Stomach (tissue), 4 donors: ENCODE measurements around the gene ARFGAP1.

Source experiments
- CTCF ChIP-seq, 7 experiments: fragments of 450-650 bp in 4 of 7; fragments of 200-600 bp in 3 of 7; sonication (generic) in 3 of 7; IDR thresholded peaks; one replicate each; pipeline ENCODE4 v1.5.1; 2016 to 2019; ENCODE audit warnings: antibody characterized with exemption in 7 of 7, control low read depth in 2 of 7, mild to moderate bottlenecking in 1 of 7
- POLR2A ChIP-seq, 4 donors: fragments of 450-650 bp; IDR thresholded peaks; one replicate each; pipeline ENCODE4 v1.6.1; 2016; ENCODE audit warnings: antibody characterized with exemption in 4 of 4, control low read depth in 2 of 4, mild to moderate bottlenecking in 1 of 4, moderate library complexity in 1 of 4

- TF ChIP-seq CTCF (IDR thresholded peaks at IDR 0.05) (no peak), POLR2A (IDR thresholded peaks at IDR 0.05) (no peak)
Measured at GRCh38 chr20:63267691-63268090, 4.9 kb upstream of the ARFGAP1 start.
